Stomach (tissue), 4 donors: ENCODE results near the gene EPHB1.

Experiments used
- EP300 ChIP-seq: sonication (generic); formaldehyde crosslinking; IDR thresholded peaks from one replicate; pipeline ENCODE4 v1.6.1; 2017; ENCODE audit warnings: antibody characterized with exemption
- POLR2A ChIP-seq, 4 donors: fragments of 450-650 bp; IDR thresholded peaks; one replicate each; pipeline ENCODE4 v1.6.1; 2016; ENCODE audit warnings: antibody characterized with exemption in 4 of 4, control low read depth in 2 of 4, mild to moderate bottlenecking in 1 of 4, moderate library complexity in 1 of 4
- POLR2AphosphoS5 ChIP-seq, 3 donors: sonication (generic); formaldehyde crosslinking; IDR thresholded peaks; one replicate each; pipeline ENCODE4 v1.6.1; 2016; ENCODE audit warnings: antibody characterized with exemption in 3 of 3
- TF ChIP-seq, protein P1 (sequence below), 7 experiments: fragments of 450-650 bp in 4 of 7; fragments of 200-600 bp in 3 of 7; sonication (generic) in 3 of 7; IDR thresholded peaks; one replicate each; pipeline ENCODE4 v1.5.1; 2016 to 2019; ENCODE audit warnings: antibody characterized with exemption in 7 of 7, control low read depth in 2 of 7, mild to moderate bottlenecking in 1 of 7

DNA sequence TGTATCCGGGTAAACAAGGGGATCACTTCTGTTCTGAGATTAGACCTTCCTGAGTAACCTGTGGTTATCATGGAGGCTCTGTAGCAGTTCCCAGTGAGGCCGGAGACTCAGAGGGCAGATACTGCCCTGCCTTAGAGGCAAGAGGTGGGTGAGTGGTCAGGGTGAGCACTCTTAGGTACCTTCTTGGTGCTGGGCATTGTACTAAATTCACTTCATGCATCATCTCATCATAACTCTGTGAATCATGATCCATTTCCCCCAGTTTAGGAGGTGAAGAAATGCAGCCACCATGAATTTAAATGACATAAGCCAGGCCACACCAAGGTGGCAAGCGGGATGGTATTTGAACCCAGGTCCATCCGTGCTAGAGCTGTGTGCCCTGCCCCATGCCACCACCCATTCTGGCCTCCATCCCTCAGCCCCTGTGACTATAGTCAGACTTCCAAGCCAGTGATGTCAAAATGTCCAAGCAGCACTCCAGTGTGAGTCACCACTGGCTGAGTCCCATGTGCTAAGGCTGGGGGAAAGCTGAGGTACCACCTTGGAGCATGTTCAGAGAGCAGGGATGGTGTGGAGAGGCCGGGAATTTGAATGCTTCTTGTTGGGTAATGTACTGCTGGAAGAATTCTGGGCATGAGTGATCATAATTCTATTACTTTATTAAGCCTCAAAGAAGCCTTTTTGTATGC, 88.8 kb downstream of the EPHB1 start:
- TF ChIP-seq EP300 (no peak), POLR2A (IDR thresholded peaks at IDR 0.05) (no peak), POLR2AphosphoS5 (IDR thresholded peaks at IDR 0.05) (no peak)
- TF ChIP-seq, protein P1, sequence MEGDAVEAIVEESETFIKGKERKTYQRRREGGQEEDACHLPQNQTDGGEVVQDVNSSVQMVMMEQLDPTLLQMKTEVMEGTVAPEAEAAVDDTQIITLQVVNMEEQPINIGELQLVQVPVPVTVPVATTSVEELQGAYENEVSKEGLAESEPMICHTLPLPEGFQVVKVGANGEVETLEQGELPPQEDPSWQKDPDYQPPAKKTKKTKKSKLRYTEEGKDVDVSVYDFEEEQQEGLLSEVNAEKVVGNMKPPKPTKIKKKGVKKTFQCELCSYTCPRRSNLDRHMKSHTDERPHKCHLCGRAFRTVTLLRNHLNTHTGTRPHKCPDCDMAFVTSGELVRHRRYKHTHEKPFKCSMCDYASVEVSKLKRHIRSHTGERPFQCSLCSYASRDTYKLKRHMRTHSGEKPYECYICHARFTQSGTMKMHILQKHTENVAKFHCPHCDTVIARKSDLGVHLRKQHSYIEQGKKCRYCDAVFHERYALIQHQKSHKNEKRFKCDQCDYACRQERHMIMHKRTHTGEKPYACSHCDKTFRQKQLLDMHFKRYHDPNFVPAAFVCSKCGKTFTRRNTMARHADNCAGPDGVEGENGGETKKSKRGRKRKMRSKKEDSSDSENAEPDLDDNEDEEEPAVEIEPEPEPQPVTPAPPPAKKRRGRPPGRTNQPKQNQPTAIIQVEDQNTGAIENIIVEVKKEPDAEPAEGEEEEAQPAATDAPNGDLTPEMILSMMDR (IDR thresholded peaks at IDR 0.05), result no peak
